ENCODE measurements around the gene HRAS. TPM values are rescaled to one million over a fixed set of nuclear protein-coding genes. Genes with fewer than 3 reads are reported as not detected.
"Not testable (repeated sequence)": the region's sequence is repeated elsewhere in the genome, so short reads cannot be mapped to it uniquely, and the experiment has no call there.

Gene HRAS
- total RNA-seq, 1 donor from 2014 or later, result 63.2 TPM

- peaks cover 7 to 15% (median 13%) of the 10 kb centered on the region in 3 donors for H3K4me1 ChIP-seq (ENCODE audit: control insufficient read depth in 3 of 3, insufficient read depth in 3 of 3, low read length in 3 of 3)
- H3K27me3 ChIP-seq (ENCODE audit: control insufficient read depth in 3 of 3, insufficient read depth in 3 of 3, low read length in 3 of 3), result no peaks in the 10 kb centered on the region
- H3K9me3 ChIP-seq (ENCODE audit: control insufficient read depth in 3 of 3, low read length in 3 of 3), result no peaks in the 10 kb centered on the region
- no peak overlapping the region for H3K4me3 ChIP-seq (ENCODE audit: low read length in 3 of 3)
- H3K36me3 ChIP-seq (ENCODE audit: control insufficient read depth in 3 of 3, insufficient read depth in 3 of 3, low read length in 3 of 3), result peaks cover 0 to under 1% (median under 1%) of the 10 kb centered on the region in 3 donors
- H3K9ac ChIP-seq (ENCODE audit: low read depth in 1 of 3, low read length in 3 of 3), result no peak overlapping the region
- H3K27ac ChIP-seq (ENCODE audit: low read depth, low read length), result no peak overlapping the region
These were observed 9.2 kb downstream of the HRAS start for GRCh38 chr11:526192-526591.

DNA sequence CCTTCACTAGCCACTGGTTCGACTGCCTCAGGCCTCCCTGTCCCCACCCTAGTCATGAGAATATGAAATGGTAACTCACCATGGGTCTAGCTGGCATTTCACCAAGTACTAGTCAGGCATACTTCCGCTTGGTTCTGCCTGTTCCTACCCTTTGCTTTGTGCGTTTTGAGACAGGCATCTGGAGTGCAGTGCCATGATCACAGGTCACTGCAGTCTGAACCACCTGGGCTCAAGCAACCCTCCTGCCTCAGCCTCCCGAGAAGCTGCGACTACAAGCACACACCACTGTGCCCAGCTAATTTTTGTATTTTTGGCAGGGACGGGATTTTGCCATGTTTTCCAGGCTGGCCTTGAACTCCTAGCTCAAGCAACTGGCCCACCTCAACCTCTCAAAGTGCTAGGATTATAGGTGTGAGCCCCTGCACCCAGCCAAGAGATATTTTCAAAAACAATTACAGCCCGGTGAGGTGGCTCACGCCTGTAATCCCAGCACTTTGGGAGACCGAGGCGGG lies 14.1 kb downstream of the HRAS start:
- Histone ChIP-seq H3K9me3 (ENCODE audit: control insufficient read depth in 3 of 3, low read length in 3 of 3) (no peaks in the 10 kb centered on the region), H3K27ac (ENCODE audit: low read depth, low read length) (no peak overlapping the region), H3K36me3 (ENCODE audit: control insufficient read depth in 3 of 3, insufficient read depth in 3 of 3, low read length in 3 of 3) (no peaks in the 10 kb centered on the region), H3K9ac (ENCODE audit: low read depth in 1 of 3, low read length in 3 of 3) (no peak overlapping the region), H3K4me1 (ENCODE audit: control insufficient read depth in 3 of 3, insufficient read depth in 3 of 3, low read length in 3 of 3) (peaks cover 0 to 4% (median 2%) of the 10 kb centered on the region in 3 donors), H3K27me3 (ENCODE audit: control insufficient read depth in 3 of 3, insufficient read depth in 3 of 3, low read length in 3 of 3) (no peaks in the 10 kb centered on the region), H3K4me3 (ENCODE audit: low read length in 3 of 3) (no peak overlapping the region)

DNA sequence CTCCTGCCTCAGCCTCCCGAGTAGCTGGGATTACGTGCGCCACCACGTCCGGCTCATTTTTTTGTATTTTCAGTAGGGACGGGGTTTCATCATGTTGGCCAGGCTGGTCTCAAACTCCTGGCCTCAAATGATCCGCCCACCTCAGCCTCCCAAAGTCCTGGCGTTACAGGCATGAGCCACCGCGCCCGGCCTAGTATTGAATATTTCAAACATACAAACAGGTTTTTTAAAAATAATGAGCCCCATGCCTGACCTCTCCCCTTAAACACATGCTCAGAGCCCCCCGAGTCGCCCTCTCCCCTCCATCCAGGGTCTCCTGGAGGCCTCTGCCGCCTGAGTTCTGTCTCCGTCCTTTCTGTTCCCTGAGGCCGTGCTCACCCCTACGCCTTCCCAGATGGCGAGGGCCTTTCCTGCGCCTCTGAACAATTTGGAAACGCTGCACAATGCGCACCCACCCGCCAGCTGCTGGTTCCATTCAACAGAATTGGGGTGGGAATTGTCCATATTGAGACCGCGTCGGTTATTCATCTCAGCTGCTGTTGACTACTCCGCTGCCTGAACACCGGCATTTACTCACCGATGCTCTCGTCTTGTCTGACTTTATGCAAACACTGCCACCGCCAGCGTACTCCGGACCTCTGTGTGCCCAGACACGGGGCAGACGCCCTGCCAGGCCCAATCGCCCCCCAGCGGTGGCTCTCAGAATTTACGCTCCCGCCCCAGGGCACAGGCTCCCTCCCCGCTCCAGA lies 14.8 kb downstream of the HRAS start:
- Histone ChIP-seq H3K4me3 (ENCODE audit: low read length in 3 of 3) (no peak overlapping the region), H3K27me3 (ENCODE audit: control insufficient read depth in 3 of 3, insufficient read depth in 3 of 3, low read length in 3 of 3) (no peaks in the 10 kb centered on the region), H3K27ac (ENCODE audit: low read depth, low read length) (no peak overlapping the region), H3K9me3 (ENCODE audit: control insufficient read depth in 3 of 3, low read length in 3 of 3) (no peaks in the 10 kb centered on the region), H3K36me3 (ENCODE audit: control insufficient read depth in 3 of 3, insufficient read depth in 3 of 3, low read length in 3 of 3) (no peaks in the 10 kb centered on the region), H3K9ac (ENCODE audit: low read depth in 1 of 3, low read length in 3 of 3) (no peak overlapping the region), H3K4me1 (ENCODE audit: control insufficient read depth in 3 of 3, insufficient read depth in 3 of 3, low read length in 3 of 3) (peaks cover 0 to 4% (median 2%) of the 10 kb centered on the region in 3 donors)

DNA sequence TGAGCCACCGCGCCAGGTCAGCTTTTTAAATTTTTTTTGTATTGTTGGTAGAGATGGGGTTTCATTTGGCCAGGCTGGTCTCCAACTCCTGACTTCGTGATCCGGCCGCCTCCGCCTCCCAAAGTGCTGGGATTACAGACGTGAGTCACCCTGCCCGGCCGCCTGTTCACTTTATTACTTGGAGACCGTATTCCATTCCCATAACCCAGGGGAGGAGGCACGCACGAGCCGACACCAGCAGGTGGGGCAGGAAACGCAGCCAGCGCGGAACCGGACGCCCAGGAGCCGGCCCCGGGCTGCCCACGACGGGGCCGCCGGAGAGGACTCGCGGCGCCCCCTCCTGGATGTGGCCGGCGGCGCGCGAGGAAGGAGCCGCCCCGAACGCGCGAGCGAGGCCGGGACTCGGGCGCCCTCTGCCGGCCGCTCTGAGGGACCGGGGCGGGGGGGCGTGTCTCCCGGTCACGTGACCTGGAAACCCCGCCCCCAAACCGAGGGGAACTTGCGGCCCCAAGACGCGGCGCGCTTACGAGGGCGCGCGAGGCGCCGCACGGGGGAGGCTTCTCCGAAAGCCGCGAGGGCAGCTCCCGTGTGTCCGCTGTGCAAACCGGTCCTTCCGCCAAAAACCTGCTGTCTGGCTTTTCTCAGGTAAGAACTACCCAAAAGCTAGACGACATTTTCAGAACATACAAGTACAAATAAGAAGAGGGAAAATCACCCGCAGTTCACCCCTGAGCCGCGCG lies 16.7 kb downstream of the HRAS start:
- Histone ChIP-seq H3K9me3 (ENCODE audit: control insufficient read depth in 3 of 3, low read length in 3 of 3) (no peaks in the 10 kb centered on the region), H3K27me3 (ENCODE audit: control insufficient read depth in 3 of 3, insufficient read depth in 3 of 3, low read length in 3 of 3) (no peaks in the 10 kb centered on the region), H3K9ac (ENCODE audit: low read depth in 1 of 3, low read length in 3 of 3) (peak overlapping the region in 2 of 3 donors; percentile 14 to 50), H3K4me3 (ENCODE audit: low read length in 3 of 3) (peak overlapping the region; percentile 43 to 45 (median 44)), H3K36me3 (ENCODE audit: control insufficient read depth in 3 of 3, insufficient read depth in 3 of 3, low read length in 3 of 3) (no peaks in the 10 kb centered on the region), H3K27ac (ENCODE audit: low read depth, low read length) (peak overlapping the region; percentile 88), H3K4me1 (ENCODE audit: control insufficient read depth in 3 of 3, insufficient read depth in 3 of 3, low read length in 3 of 3) (peaks cover 0 to 4% (median 2%) of the 10 kb centered on the region in 3 donors)

GRCh38 chr11:516918-517685 lies 18.3 kb downstream of the HRAS start:
- H3K9ac ChIP-seq (ENCODE audit: low read depth in 1 of 3, low read length in 3 of 3); H3K27me3 ChIP-seq (ENCODE audit: control insufficient read depth in 3 of 3, insufficient read depth in 3 of 3, low read length in 3 of 3); H3K4me3 ChIP-seq (ENCODE audit: low read length in 3 of 3); H3K9me3 ChIP-seq (ENCODE audit: control insufficient read depth in 3 of 3, low read length in 3 of 3); H3K36me3 ChIP-seq (ENCODE audit: control insufficient read depth in 3 of 3, insufficient read depth in 3 of 3, low read length in 3 of 3); H3K27ac ChIP-seq (ENCODE audit: low read depth, low read length); H3K4me1 ChIP-seq (ENCODE audit: control insufficient read depth in 3 of 3, insufficient read depth in 3 of 3, low read length in 3 of 3): not testable (repeated sequence)

DNA sequence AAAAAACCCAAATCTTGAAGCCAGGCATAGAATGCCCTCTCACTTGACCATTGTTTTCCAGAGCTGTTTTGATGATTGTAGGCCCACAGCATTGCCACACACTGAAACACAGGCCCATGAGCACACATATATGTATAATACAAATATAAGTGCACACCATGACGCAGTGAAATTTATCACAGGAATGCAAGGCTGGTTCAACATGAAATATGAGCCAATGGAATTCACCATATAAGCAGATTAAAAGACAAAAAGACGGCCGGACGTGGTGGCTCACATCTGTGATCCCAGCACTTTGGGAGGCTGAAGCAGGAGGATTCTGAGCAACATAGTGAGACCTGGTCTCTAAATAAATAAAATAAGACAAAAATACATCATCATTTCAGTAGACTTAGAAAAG lies 19.0 kb downstream of the HRAS start:
- Histone ChIP-seq H3K36me3 (ENCODE audit: control insufficient read depth in 3 of 3, insufficient read depth in 3 of 3, low read length in 3 of 3) (peaks cover 0 to 5% (median 0%) of the 10 kb centered on the region in 3 donors), H3K4me3 (ENCODE audit: low read length in 3 of 3) (no peak overlapping the region), H3K9ac (ENCODE audit: low read depth in 1 of 3, low read length in 3 of 3) (no peak overlapping the region), H3K27me3 (ENCODE audit: control insufficient read depth in 3 of 3, insufficient read depth in 3 of 3, low read length in 3 of 3) (no peaks in the 10 kb centered on the region), H3K4me1 (ENCODE audit: control insufficient read depth in 3 of 3, insufficient read depth in 3 of 3, low read length in 3 of 3) (peaks cover 0 to 4% (median 2%) of the 10 kb centered on the region in 3 donors), H3K9me3 (ENCODE audit: control insufficient read depth in 3 of 3, low read length in 3 of 3) (no peaks in the 10 kb centered on the region), H3K27ac (ENCODE audit: low read depth, low read length) (no peak overlapping the region)

GRCh38 chr11:515131-515530 lies 20.2 kb downstream of the HRAS start:
- peaks cover 0 to 6% (median 0%) of the 10 kb centered on the region in 3 donors for H3K36me3 ChIP-seq (ENCODE audit: control insufficient read depth in 3 of 3, insufficient read depth in 3 of 3, low read length in 3 of 3)
- no peak overlapping the region for H3K27ac ChIP-seq (ENCODE audit: low read depth, low read length)

GRCh38 chr11:514606-515005 lies 20.8 kb downstream of the HRAS start:
- no peaks in the 10 kb centered on the region for H3K9me3 ChIP-seq (ENCODE audit: control insufficient read depth in 3 of 3, low read length in 3 of 3)
- no peaks in the 10 kb centered on the region for H3K27me3 ChIP-seq (ENCODE audit: control insufficient read depth in 3 of 3, insufficient read depth in 3 of 3, low read length in 3 of 3)
- no peak overlapping the region for H3K4me3 ChIP-seq (ENCODE audit: low read length in 3 of 3)
- H3K36me3 ChIP-seq (ENCODE audit: control insufficient read depth in 3 of 3, insufficient read depth in 3 of 3, low read length in 3 of 3), result peaks cover 0 to 6% (median 3%) of the 10 kb centered on the region in 3 donors
- H3K27ac ChIP-seq (ENCODE audit: low read depth, low read length), result no peak overlapping the region
- H3K9ac ChIP-seq (ENCODE audit: low read depth in 1 of 3, low read length in 3 of 3), result no peak overlapping the region
- peaks cover 0 to 4% (median 2%) of the 10 kb centered on the region in 3 donors for H3K4me1 ChIP-seq (ENCODE audit: control insufficient read depth in 3 of 3, insufficient read depth in 3 of 3, low read length in 3 of 3)

More at GRCh38 chr11:515131-515530, 20.2 kb downstream of the HRAS start:
- no peak overlapping the region for H3K9ac ChIP-seq (ENCODE audit: low read depth in 1 of 3, low read length in 3 of 3)
- H3K4me3 ChIP-seq (ENCODE audit: low read length in 3 of 3), result no peak overlapping the region
- peaks cover 0 to 4% (median 2%) of the 10 kb centered on the region in 3 donors for H3K4me1 ChIP-seq (ENCODE audit: control insufficient read depth in 3 of 3, insufficient read depth in 3 of 3, low read length in 3 of 3)
- H3K9me3 ChIP-seq (ENCODE audit: control insufficient read depth in 3 of 3, low read length in 3 of 3), result no peaks in the 10 kb centered on the region
- no peaks in the 10 kb centered on the region for H3K27me3 ChIP-seq (ENCODE audit: control insufficient read depth in 3 of 3, insufficient read depth in 3 of 3, low read length in 3 of 3)

- no peak overlapping the region for H3K27ac ChIP-seq (ENCODE audit: low read depth, low read length)
- peaks cover 0 to 2% (median 0%) of the 10 kb centered on the region in 3 donors for H3K4me1 ChIP-seq (ENCODE audit: control insufficient read depth in 3 of 3, insufficient read depth in 3 of 3, low read length in 3 of 3)
- H3K9ac ChIP-seq (ENCODE audit: low read depth in 1 of 3, low read length in 3 of 3), result no peak overlapping the region
- no peaks in the 10 kb centered on the region for H3K9me3 ChIP-seq (ENCODE audit: control insufficient read depth in 3 of 3, low read length in 3 of 3)
- H3K36me3 ChIP-seq (ENCODE audit: control insufficient read depth in 3 of 3, insufficient read depth in 3 of 3, low read length in 3 of 3), result peaks cover 7 to 8% (median 8%) of the 10 kb centered on the region in 3 donors
- no peaks in the 10 kb centered on the region for H3K27me3 ChIP-seq (ENCODE audit: control insufficient read depth in 3 of 3, insufficient read depth in 3 of 3, low read length in 3 of 3)
- no peak overlapping the region for H3K4me3 ChIP-seq (ENCODE audit: low read length in 3 of 3)
These were observed 22.4 kb downstream of the HRAS start for GRCh38 chr11:512761-513595.
